NCI-H2171 treated with DMSO at 0.1 percent for 48 hours (cell line): Measurements from ENCODE around the gene CD244.

ENCODE experiments used
- DNase-seq: peaks from one replicate; lab custom pipeline; 2025; lab: John Stamatoyannopoulos, UW

Gene CD244

DNA sequence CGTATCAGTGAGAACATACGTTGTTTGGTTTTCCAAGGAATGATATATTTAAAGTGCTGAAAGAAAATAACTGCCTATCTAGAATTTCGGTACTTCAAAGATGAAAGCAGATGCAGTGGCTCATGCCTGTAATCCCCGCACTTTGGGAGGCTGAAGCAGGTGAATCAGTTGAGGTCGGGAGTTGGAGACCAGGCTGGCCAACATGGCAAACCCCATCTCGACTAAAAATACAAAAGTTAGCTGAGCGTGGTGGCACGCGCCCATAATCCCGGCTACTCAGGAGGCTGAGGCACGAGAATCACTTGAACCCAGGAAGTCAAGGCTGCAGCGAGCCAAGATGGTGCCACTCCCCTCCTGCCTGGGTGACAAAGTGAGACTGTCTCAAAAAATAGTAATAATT, 16.4 kb downstream of the CD244 start:
- DNase-seq: no peak

GRCh38 chr1:160844447-160845232, 18.0 kb downstream of the CD244 start:
- DNase-seq: no peak

DNA sequence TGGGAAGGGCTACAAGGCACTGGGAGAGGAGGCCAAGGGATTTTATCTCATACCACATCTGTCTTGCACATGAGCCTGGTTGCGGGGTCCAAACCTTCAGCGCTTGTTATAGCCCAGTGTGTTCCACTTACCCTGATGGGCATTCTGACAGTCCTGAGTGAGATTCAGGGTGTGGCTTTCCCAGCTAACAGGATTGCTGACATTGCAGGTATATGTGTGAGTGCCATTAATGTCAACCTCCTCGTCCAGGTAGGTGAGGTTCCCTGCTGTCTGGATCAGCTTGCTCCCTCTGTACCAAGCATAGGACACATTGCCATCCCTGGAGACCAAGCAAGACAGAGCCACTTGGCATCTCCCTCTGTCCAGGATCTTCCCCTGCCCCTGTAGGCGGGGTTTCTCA, 21.6 kb downstream of the CD244 start:
- DNase-seq: no peak

GRCh38 chr1:160839746-160840145, 22.9 kb downstream of the CD244 start:
- no peak for DNase-seq

DNA sequence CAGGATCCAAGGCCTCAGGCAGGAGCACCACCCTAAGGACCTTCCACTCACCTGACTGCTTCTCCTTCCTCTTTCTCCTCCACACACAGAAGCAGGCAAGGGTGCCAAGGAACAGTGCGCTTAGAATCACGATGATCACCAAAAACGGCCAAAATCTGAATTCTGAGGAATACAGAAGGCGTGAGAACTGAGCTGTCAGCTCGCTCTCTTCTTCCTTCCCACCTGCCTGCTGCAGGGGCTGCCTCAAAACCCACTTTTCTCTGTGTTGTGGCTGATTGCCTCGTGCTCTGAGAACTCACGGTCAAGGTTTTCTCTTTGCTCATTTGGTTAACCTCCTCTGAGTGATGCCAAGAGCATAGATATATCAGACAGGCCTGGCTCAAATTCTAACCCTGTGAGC, 23.8 kb downstream of the CD244 start:
- no peak for DNase-seq

- no peak for DNase-seq
These were observed 25.0 kb downstream of the CD244 start for GRCh38 chr1:160837558-160838205.

GRCh38 chr1:160836981-160837557, 25.6 kb downstream of the CD244 start:
- DNase-seq: no peak

DNA sequence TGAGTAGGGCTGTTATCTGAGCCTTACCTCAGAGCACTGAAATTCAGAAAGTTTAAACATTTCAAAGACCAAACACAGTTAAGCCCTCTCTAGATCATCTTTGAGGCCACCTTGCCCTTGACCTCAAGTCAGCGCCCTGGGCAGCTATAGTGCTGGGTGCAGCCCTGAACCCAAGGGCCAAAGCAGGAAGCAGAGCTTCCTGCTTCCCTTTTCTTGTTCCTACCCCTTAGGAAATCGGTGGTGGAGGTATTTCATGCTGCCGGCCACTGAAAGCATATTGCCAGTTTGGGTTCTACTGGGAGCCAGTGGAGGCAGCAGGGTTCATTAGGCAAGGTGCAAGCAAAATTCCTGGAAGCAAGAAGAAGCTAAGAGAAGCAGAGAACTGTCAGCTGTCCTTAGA, 26.1 kb downstream of the CD244 start:
- DNase-seq: no peak

DNA sequence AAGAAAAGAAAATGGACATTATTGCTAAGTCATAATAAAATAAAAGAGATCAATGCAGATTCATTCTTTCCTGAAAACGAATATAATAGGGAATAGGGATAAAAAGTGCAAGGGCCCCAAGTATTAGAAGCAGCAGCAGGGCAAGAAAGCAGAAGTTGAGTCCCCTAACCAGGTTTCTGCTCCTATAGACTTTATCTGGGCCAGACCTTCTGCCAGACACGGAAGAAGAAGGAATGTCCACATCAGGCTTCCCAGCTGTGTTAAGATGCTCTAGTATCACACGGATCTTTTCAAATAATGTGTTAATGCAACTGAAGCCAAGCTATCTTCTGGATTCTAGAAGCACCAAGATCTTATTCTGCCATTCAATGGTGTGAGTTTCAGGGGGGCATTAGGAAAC, 26.9 kb downstream of the CD244 start:
- DNase-seq: no peak

GRCh38 chr1:160834945-160835565, 27.6 kb downstream of the CD244 start:
- DNase-seq: no peak

- no peak for DNase-seq
These were observed 32.1 kb downstream of the CD244 start for GRCh38 chr1:160830321-160831153.

DNA sequence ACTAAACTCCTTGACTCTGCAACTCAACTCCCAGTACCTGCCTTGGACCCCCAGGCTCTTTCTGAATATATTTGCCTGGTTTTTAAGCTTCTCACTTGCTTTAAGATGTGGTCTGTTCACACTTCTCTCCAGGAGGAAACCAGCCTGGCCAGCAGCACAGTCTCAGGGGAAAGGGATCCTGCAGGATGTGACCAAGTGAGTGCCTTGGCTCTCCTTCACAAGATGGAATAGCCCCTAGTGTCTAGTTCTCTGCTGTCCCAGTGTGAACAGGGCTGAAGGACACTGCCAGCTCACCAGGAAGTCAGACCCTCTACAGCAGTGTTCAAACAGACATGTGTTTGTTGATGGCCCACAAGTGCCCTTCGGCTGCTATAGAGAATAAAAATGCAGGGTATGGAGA, 32.9 kb downstream of the CD244 start:
- DNase-seq: no peak

GRCh38 chr1:160827418-160827817, 35.3 kb downstream of the CD244 start:
- no peak for DNase-seq

DNA sequence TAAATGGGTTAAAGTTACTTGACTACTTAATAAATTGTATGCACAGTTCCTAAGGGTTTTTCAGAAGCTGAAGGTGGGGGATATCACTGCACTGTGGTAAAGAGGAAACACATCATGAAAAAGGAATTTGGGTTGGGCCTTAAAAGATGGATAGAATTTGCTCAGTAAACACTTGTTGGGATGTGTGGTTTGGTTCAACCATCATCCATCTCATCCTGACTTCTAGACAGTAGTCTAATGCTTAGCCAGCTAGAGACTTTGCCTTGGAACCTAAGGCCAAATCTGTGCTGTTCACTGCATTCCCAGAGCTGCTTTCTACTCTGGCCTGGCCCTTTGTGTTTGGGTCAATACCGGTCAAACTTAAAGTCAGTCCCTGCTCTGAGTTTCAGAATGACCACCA, 36.1 kb downstream of the CD244 start:
- DNase-seq: no peak

DNA sequence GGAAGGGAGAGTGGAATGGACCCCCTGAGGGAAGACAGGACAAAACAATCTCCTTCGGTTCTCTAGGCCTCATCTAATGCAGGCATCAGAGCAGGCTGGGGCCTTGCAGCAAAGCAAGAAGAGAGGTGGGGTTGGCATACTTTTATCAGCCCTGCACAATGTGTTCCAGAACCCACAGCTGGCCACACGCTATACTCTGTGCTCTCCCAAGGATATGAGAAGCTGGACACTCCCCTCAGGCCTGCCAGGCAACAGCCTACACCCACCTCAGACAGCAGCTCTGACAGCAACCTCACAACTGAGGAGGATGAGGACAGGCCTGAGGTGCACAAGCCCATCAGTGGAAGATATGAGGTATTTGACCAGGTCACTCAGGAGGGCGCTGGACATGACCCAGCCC, 39.4 kb downstream of the CD244 start:
- DNase-seq: no peak

DNA sequence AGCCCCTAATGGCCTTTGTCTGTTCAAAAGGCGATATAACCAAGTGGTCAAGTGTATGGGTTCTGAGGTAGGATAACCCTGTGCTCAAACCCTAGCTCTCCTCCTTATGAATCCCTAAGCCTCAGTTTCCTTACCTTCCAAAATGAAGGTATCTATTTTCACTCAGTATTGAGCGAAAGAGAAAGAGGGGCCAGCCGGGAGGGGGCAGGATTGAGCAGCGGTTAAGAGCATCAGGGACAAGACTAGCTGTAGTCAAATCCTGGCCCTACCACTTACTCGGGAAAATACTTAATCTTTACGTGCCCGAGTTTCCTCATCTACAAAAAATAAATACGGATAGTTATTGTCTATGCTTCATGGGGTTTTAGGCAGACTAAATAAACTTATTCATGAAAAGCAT, 41.1 kb downstream of the CD244 start:
- DNase-seq: no peak

DNA sequence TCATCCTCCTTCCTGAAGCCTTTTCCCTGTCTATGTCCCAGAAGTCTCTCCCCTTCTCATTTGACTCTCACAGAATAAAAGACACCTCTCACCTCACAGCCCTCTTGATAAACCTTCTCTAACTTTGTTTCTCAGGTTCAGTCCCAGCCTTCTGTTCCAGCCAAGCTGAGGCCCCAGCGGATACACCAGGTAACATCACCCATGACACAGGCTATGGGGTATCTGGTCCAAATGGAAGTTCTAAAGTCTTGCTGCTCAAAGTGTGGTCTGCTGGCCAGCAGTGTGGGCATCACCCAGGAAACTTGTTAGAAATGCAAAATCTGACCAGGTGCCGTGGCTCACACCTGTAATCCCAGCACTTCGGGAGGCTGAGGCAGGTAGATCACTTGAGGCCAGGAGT, 43.5 kb downstream of the CD244 start:
- DNase-seq: no peak

- no peak for DNase-seq
These were observed 44.3 kb downstream of the CD244 start for GRCh38 chr1:160818207-160818937.

GRCh38 chr1:160814856-160815255, 47.8 kb downstream of the CD244 start:
- no peak for DNase-seq

DNA sequence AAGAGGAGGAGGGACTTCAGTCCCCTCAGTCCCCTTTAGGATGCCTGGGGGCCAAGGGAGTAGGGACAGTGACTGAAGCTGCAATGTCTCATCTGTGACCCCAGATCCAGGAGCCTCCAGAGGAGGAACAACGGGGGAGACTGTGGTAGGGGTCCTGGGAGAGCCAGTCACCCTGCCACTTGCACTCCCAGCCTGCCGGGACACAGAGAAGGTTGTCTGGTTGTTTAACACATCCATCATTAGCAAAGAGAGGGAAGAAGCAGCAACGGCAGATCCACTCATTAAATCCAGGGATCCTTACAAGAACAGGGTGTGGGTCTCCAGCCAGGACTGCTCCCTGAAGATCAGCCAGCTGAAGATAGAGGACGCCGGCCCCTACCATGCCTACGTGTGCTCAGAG, 48.4 kb downstream of the CD244 start:
- no peak for DNase-seq

DNA sequence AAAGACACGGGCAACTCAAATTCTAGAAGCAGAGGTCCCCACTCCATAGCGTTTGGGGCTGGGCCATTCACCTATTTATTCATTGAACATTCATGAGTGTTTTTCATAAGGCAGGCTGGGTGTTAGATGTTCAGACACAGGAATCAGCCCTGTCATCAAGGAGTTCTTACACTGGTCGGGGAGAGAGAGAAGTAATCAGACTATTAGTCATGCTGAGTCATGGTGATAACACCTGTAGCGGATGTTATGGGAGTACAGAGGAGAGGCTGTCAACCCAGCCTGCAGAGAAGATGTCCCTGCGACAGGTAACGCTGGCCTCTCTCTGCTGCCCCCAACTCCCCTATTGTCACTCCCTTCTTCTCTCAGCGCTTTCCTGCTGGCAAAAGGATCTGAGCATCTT, 49.5 kb downstream of the CD244 start:
- no peak for DNase-seq
